Left lung (tissue), 10 donors: ENCODE measurements around the gene AHI1. TPM values are rescaled to one million over a fixed set of nuclear protein-coding genes. Genes with fewer than 3 reads are reported as not detected.

Experiments used
- ATAC-seq: fragments of 200-7000 bp; cut with Tn5 transposase; one replicate; pipeline ENCODE4 v1.9.1; 2020; ENCODE audit warnings: moderate library complexity
- DNase-seq, 4 donors: peaks; one replicate each; pipeline ENCODE4 v3.0.0-alpha.2; 2013 to 2020
- H3K27ac ChIP-seq, 2 donors: fragments of 200-600 bp; sonication (generic) in 1 of 2; one replicate each; pipeline versions ENCODE4 v1.5.0 to v1.8.0; 2020 to 2021
- H3K27me3 ChIP-seq, 2 donors: fragments of 200-600 bp; sonication (generic) in 1 of 2; one replicate each; pipeline versions ENCODE4 v1.5.0 to v1.8.0; 2020 to 2021
- H3K36me3 ChIP-seq, 2 donors: fragments of 200-600 bp; sonication (generic) in 1 of 2; one replicate each; pipeline versions ENCODE4 v1.5.0 to v1.8.0; 2020 to 2021
- H3K4me1 ChIP-seq, 2 donors: fragments of 200-600 bp; one replicate each; pipeline ENCODE4 v1.8.0; 2021
- H3K4me3 ChIP-seq, 2 donors: fragments of 200-600 bp; sonication (generic) in 1 of 2; one replicate each; pipeline versions ENCODE4 v1.5.0 to v1.8.0; 2020 to 2021; ENCODE audit warnings: mild to moderate bottlenecking in 1 of 2
- H3K9me3 ChIP-seq, 2 donors: fragments of 200-600 bp; sonication (generic) in 1 of 2; one replicate each; pipeline versions ENCODE4 v1.5.0 to v1.8.0; 2020 to 2021
- CTCF ChIP-seq, 2 donors: fragments of 200-600 bp; sonication (generic) in 1 of 2; IDR thresholded peaks; one replicate each; pipeline versions ENCODE4 v1.5.0 to v1.8.0; 2021; ENCODE audit warnings: antibody characterized with exemption in 2 of 2
- intact Hi-C, 2 donors: fragments of 100-400 bp; cut with DNase I; formaldehyde crosslinking; loops; one replicate each; pipeline versions ENCODE4 v1.11.2 to v1.14.2; 2022
- polyA plus RNA-seq, 6 donors: library from polyadenylated mRNA; unstranded; fragments of 120-200 nt; gene quantifications; one replicate each; pipeline ENCODE4 v1.2.1, GENCODE V29; 2013; ENCODE audit not compliant: insufficient read length in 6 of 6
- total RNA-seq, 2 donors: library from RNA; stranded (reverse); fragmentation: NEBNext Ultra II Directional; extraction: Animal tissue kit (Norgen Biotek cat#: 25700); gene quantifications; one replicate each; pipeline ENCODE4 v1.2.1, GENCODE V29; 2021
- donor health status: DM: no; HTN: yes; CAD: no.
- donor health status: DM: no; HTN: no; CAD: no.

Gene AHI1
- total and polyA plus RNA-seq, 8 donors: 23.7 to 65.0 (median 49.0) TPM

DNA sequence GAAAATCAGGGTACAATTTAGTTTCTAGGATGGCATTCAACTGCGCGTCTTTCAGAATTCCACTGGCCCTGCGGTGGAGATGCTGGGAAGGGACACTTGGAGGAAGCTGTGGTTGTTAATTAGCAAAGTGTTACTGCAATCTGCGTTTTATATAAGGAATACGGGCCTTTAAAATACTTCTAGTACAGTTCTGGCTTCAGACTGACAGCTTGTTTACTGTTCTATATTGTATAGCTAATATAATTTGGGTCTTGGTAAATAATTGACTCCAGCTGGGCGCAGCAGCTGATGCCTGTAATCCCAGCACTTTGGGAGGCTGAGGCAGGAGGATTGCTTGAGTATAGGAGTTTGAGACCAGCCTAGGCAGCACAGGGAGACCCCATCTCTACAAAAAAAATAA is 252.7 kb downstream of the AHI1 start:
- TF ChIP-seq CTCF (IDR thresholded peaks at IDR 0.05): no peak
- H3K27me3 ChIP-seq: no peaks in the 10 kb centered on the region
- H3K9me3 ChIP-seq: no peaks in the 10 kb centered on the region
- no peak for ATAC-seq
- no peak overlapping the region for H3K4me3 ChIP-seq
- DNase-seq: no peak
- H3K27ac ChIP-seq: no peak overlapping the region
- intact Hi-C loops: no loop called here
- no peaks in the 10 kb centered on the region for H3K36me3 ChIP-seq
- no peaks in the 10 kb centered on the region for H3K4me1 ChIP-seq

GRCh38 chr6:135243871-135244796 is 253.4 kb downstream of the AHI1 start:
- Histone ChIP-seq H3K27ac (no peak overlapping the region), H3K27me3 (no peaks in the 10 kb centered on the region), H3K4me3 (no peak overlapping the region), H3K4me1 (no peaks in the 10 kb centered on the region), H3K36me3 (no peaks in the 10 kb centered on the region), H3K9me3 (no peaks in the 10 kb centered on the region)
- no peak for TF ChIP-seq CTCF (IDR thresholded peaks at IDR 0.05)
- ATAC-seq (no peak), DNase-seq (no peak)
- intact Hi-C loops: no loop called here

GRCh38 chr6:135240711-135241110 is 256.8 kb downstream of the AHI1 start:
- no peak for TF ChIP-seq CTCF (IDR thresholded peaks at IDR 0.05)
- intact Hi-C loops: no loop called here
- H3K4me3 ChIP-seq: no peak overlapping the region
- H3K27me3 ChIP-seq: no peaks in the 10 kb centered on the region
- H3K27ac ChIP-seq: no peak overlapping the region
- no peaks in the 10 kb centered on the region for H3K4me1 ChIP-seq
- ATAC-seq (no peak), DNase-seq (no peak)
- no peaks in the 10 kb centered on the region for H3K36me3 ChIP-seq
- H3K9me3 ChIP-seq: no peaks in the 10 kb centered on the region

- no peak overlapping the region for H3K4me3 ChIP-seq
- H3K27ac ChIP-seq: no peak overlapping the region
- ATAC-seq (no peak), DNase-seq (no peak)
- H3K9me3 ChIP-seq: no peaks in the 10 kb centered on the region
- intact Hi-C loops: no loop called here
- TF ChIP-seq CTCF (IDR thresholded peaks at IDR 0.05): no peak
- no peaks in the 10 kb centered on the region for H3K4me1 ChIP-seq
- no peaks in the 10 kb centered on the region for H3K36me3 ChIP-seq
- H3K27me3 ChIP-seq: no peaks in the 10 kb centered on the region
Observed at GRCh38 chr6:135236732-135237131, 260.8 kb downstream of the AHI1 start.

DNA sequence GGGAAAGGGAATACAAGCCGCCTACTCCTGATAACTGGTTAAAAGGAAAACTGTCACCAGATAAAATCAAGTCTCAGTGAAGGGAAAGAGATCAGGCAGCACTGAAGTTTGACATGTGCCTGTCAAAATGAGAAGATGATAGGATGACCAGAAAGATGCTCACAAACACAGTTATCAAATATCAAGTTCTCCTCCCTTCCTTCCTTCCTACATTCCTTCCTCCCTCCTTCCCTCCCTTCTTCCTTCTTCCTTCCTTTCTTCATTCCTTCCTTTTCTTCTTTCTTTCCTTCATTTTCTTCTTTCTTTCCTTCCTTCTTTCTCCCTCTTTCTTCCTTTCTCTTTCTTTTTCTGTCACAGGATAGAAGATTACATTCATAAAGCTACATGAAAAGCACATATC is 261.2 kb downstream of the AHI1 start:
- Histone ChIP-seq H3K4me1 (no peaks in the 10 kb centered on the region), H3K27me3 (no peaks in the 10 kb centered on the region), H3K9me3 (no peaks in the 10 kb centered on the region), H3K27ac (no peak overlapping the region), H3K36me3 (no peaks in the 10 kb centered on the region), H3K4me3 (no peak overlapping the region)
- no peak for TF ChIP-seq CTCF (IDR thresholded peaks at IDR 0.05)
- DNase-seq (no peak), ATAC-seq (no peak)
- intact Hi-C loops: no loop called here
